Large intestine (tissue), 3 donors: ENCODE measurements around the gene NLRP1. TPM values are rescaled to one million over a fixed set of nuclear protein-coding genes. Genes with fewer than 3 reads are reported as not detected.

ENCODE experiments used
- DNase-seq, 2 donors: peaks; one replicate each; pipeline versions ENCODE4 v3.0.0 to v3.0.0-alpha.2; 2013
- H3K27ac ChIP-seq: one replicate; pipeline ENCODE4 v1.5.1; 2013; ENCODE audit warnings: low read length
- H3K27me3 ChIP-seq: 2 replicates; pipeline ENCODE4 v1.6.1; 2013; ENCODE audit warnings: low read length; ENCODE audit not compliant: control insufficient read depth, insufficient read depth
- H3K36me3 ChIP-seq: 2 replicates; pipeline ENCODE4 v1.6.1; 2013; ENCODE audit warnings: low read length; ENCODE audit not compliant: control insufficient read depth, insufficient read depth
- H3K4me1 ChIP-seq: one replicate; pipeline ENCODE4 v1.6.1; 2013; ENCODE audit warnings: low read length; ENCODE audit not compliant: control insufficient read depth, insufficient read depth
- H3K4me3 ChIP-seq: one replicate; pipeline ENCODE4 v1.5.1; 2013; ENCODE audit warnings: low read length
- H3K9me3 ChIP-seq: one replicate; pipeline ENCODE4 v1.6.1; 2013; ENCODE audit warnings: mild to moderate bottlenecking, low read depth, low read length, moderate library complexity; ENCODE audit not compliant: control insufficient read depth
- WGBS: methylation state at CpG from one replicate; pipeline ENCODE4 v1.1.5; 2013; ENCODE audit warnings: low lambda C conversion rate; ENCODE audit not compliant: insufficient coverage; 5-methylcytosine and 5-hydroxymethylcytosine counted together
- polyA plus RNA-seq: library from polyadenylated mRNA; unstranded; fragments of 120-200 nt; gene quantifications from one replicate; pipeline ENCODE4 v1.2.1, GENCODE V29; 2013

NLRP1 gene
- polyA plus RNA-seq, 1 donor: 29.1 TPM

- Histone ChIP-seq H3K9me3 (no peaks in the 10 kb centered on the region), H3K4me3 (no peak overlapping the region), H3K27me3 (no peaks in the 10 kb centered on the region), H3K4me1 (no peaks in the 10 kb centered on the region), H3K36me3 (no peaks in the 10 kb centered on the region), H3K27ac (no peak overlapping the region)
- DNase-seq: no peak
- WGBS: no CpG with 5 or more reads among the region's 11 CpGs
Measured at GRCh38 chr17:5591966-5592365, 7.7 kb upstream of the NLRP1 start.

GRCh38 chr17:5588584-5588983 lies 4.3 kb upstream of the NLRP1 start:
- no peak overlapping the region for H3K27ac ChIP-seq
- no peaks in the 10 kb centered on the region for H3K36me3 ChIP-seq
- no peaks in the 10 kb centered on the region for H3K9me3 ChIP-seq
- H3K27me3 ChIP-seq: no peaks in the 10 kb centered on the region
- no peaks in the 10 kb centered on the region for H3K4me1 ChIP-seq
- no peak overlapping the region for H3K4me3 ChIP-seq
- WGBS: 33% methylated on average over 1 of the region's 6 CpGs
- DNase-seq: no peak

GRCh38 chr17:5587438-5588032 lies 3.2 kb upstream of the NLRP1 start:
- Histone ChIP-seq H3K27ac (no peak overlapping the region), H3K9me3 (no peaks in the 10 kb centered on the region), H3K4me3 (no peak overlapping the region), H3K36me3 (no peaks in the 10 kb centered on the region), H3K27me3 (no peaks in the 10 kb centered on the region), H3K4me1 (no peaks in the 10 kb centered on the region)
- WGBS: 83% methylated on average over 1 of the region's 6 CpGs
- DNase-seq: peak; percentile 24 to 31

- Histone ChIP-seq H3K4me3 (no peak overlapping the region), H3K27me3 (no peaks in the 10 kb centered on the region), H3K9me3 (no peaks in the 10 kb centered on the region), H3K36me3 (no peaks in the 10 kb centered on the region), H3K27ac (no peak overlapping the region), H3K4me1 (no peaks in the 10 kb centered on the region)
- WGBS: no CpG with 5 or more reads among the region's 11 CpGs
- no peak for DNase-seq
Measured at GRCh38 chr17:5585836-5586521, 1.7 kb upstream of the NLRP1 start.

GRCh38 chr17:5585287-5585794 lies 1.0 kb upstream of the NLRP1 start:
- Histone ChIP-seq H3K4me1 (no peaks in the 10 kb centered on the region), H3K4me3 (no peak overlapping the region), H3K27ac (no peak overlapping the region), H3K9me3 (no peaks in the 10 kb centered on the region), H3K36me3 (no peaks in the 10 kb centered on the region), H3K27me3 (no peaks in the 10 kb centered on the region)
- WGBS: 80% methylated on average over 1 of the region's 11 CpGs
- DNase-seq: no peak

GRCh38 chr17:5583426-5584382 lies 605 bp downstream of the NLRP1 start:
- Histone ChIP-seq H3K27ac (no peak overlapping the region), H3K4me3 (no peak overlapping the region), H3K9me3 (no peaks in the 10 kb centered on the region), H3K27me3 (no peaks in the 10 kb centered on the region), H3K36me3 (no peaks in the 10 kb centered on the region), H3K4me1 (no peaks in the 10 kb centered on the region)
- DNase-seq: no peak
- WGBS: 90% methylated on average over 2 of the region's 21 CpGs

GRCh38 chr17:5582209-5583185 lies 1.8 kb downstream of the NLRP1 start:
- no CpG with 5 or more reads among the region's 11 CpGs for WGBS
- Histone ChIP-seq H3K4me3 (no peak overlapping the region), H3K9me3 (no peaks in the 10 kb centered on the region), H3K27ac (no peak overlapping the region), H3K4me1 (no peaks in the 10 kb centered on the region), H3K36me3 (no peaks in the 10 kb centered on the region), H3K27me3 (no peaks in the 10 kb centered on the region)
- DNase-seq: no peak

- no peak overlapping the region for H3K27ac ChIP-seq
- no peaks in the 10 kb centered on the region for H3K4me1 ChIP-seq
Measured at GRCh38 chr17:5581655-5582054, 2.7 kb downstream of the NLRP1 start.

GRCh38 chr17:5580969-5581368 lies 3.3 kb downstream of the NLRP1 start:
- no peaks in the 10 kb centered on the region for H3K4me1 ChIP-seq
- no peaks in the 10 kb centered on the region for H3K9me3 ChIP-seq
- H3K36me3 ChIP-seq: no peaks in the 10 kb centered on the region
- no peak for DNase-seq
- H3K27me3 ChIP-seq: no peaks in the 10 kb centered on the region
- no peak overlapping the region for H3K4me3 ChIP-seq
- H3K27ac ChIP-seq: no peak overlapping the region
- WGBS: no CpG with 5 or more reads among the region's 3 CpGs

More at GRCh38 chr17:5581655-5582054, 2.7 kb downstream of the NLRP1 start:
- Histone ChIP-seq H3K36me3 (no peaks in the 10 kb centered on the region), H3K9me3 (no peaks in the 10 kb centered on the region), H3K4me3 (no peak overlapping the region), H3K27me3 (no peaks in the 10 kb centered on the region)
- DNase-seq: no peak
- no CpG with 5 or more reads among the region's 3 CpGs for WGBS
